GM19452 (cell line): ENCODE data around the gene POU2AF2.
"Not testable (repeated sequence)": the region's sequence is repeated elsewhere in the genome, so short reads cannot be mapped to it uniquely, and the experiment has no call there.

ENCODE experiments used
- ATAC-seq: cut with Tn5 transposase; IDR thresholded peaks from one replicate; pipeline ENCODE4 v1.9.1; 2021; ENCODE audit not compliant: unreplicated experiment

POU2AF2 gene

GRCh38 chr11:111253630-111254029 lies 8.1 kb downstream of the POU2AF2 start:
- no peak for ATAC-seq

GRCh38 chr11:111258046-111258445 lies 12.5 kb downstream of the POU2AF2 start:
- ATAC-seq, result no peak

GRCh38 chr11:111259896-111260295 lies 14.4 kb downstream of the POU2AF2 start:
- ATAC-seq, result no peak

GRCh38 chr11:111260811-111261210 lies 15.3 kb downstream of the POU2AF2 start:
- ATAC-seq, result no peak

- no peak for ATAC-seq
Observed at GRCh38 chr11:111264646-111265045, 19.1 kb downstream of the POU2AF2 start.

GRCh38 chr11:111265421-111265820 lies 19.9 kb downstream of the POU2AF2 start:
- ATAC-seq, result no peak

- ATAC-seq, result not testable (repeated sequence)
Observed at GRCh38 chr11:111268303-111268702, 22.8 kb downstream of the POU2AF2 start.

- ATAC-seq, result no peak
Observed at GRCh38 chr11:111269146-111269868, 23.8 kb downstream of the POU2AF2 start.

GRCh38 chr11:111272420-111272819 lies 26.9 kb downstream of the POU2AF2 start:
- ATAC-seq, result no peak

- no peak for ATAC-seq
Observed at GRCh38 chr11:111282562-111283075, 37.1 kb downstream of the POU2AF2 start.

- no peak for ATAC-seq
Observed at GRCh38 chr11:111283945-111284481, 38.5 kb downstream of the POU2AF2 start.

- ATAC-seq, result no peak
Observed at GRCh38 chr11:111285189-111286091, 39.9 kb downstream of the POU2AF2 start.

- no peak for ATAC-seq
Observed at GRCh38 chr11:111291764-111292163, 46.2 kb downstream of the POU2AF2 start.

- not testable (repeated sequence) for ATAC-seq
Observed at GRCh38 chr11:111292408-111292807, 46.9 kb downstream of the POU2AF2 start.

- no peak for ATAC-seq
Observed at GRCh38 chr11:111296196-111296595, 50.7 kb downstream of the POU2AF2 start.

- ATAC-seq, result no peak
Observed at GRCh38 chr11:111297696-111298095, 52.2 kb downstream of the POU2AF2 start.

GRCh38 chr11:111298413-111299100 lies 53.0 kb downstream of the POU2AF2 start, which contains the start of gene POU2AF3:
TSS of gene POU2AF3 (plus strand) at chr11:111298546. CDS start at chr11:111298582, 36 bp downstream.
- peak; percentile 42 for ATAC-seq

- peak; percentile 71 for ATAC-seq
Observed at GRCh38 chr11:111299101-111300026, 53.8 kb downstream of the POU2AF2 start.

- ATAC-seq, result no peak
Observed at GRCh38 chr11:111300569-111300968, 55.0 kb downstream of the POU2AF2 start.
